GM12878 (cell line): ENCODE measurements around the gene MYO1C. TPM values are rescaled to one million over a fixed set of nuclear protein-coding genes. Genes with fewer than 3 reads are reported as not detected.
A peak's percentile ranks its signal among the peaks of the same experiment; 100 is the strongest.

Experiments
- ATAC-seq: fragments of 200-7000 bp; cut with Tn5 transposase; 3 replicates; pipeline ENCODE4 v1.9.1; 2020; ENCODE audit warnings: mild to moderate bottlenecking, moderate library complexity
- BruUV-seq: library from RNA; stranded (reverse); fragments of 400-500 nt; replicated peaks from 2 replicates; lab custom pipeline; 2021; lab: Mats Ljungman, UMichigan
- CTCF ChIA-PET: fragments of 300-600 bp; sonication (Branson Sonifier 250); formaldehyde crosslinking; extraction: SDS; loops from one replicate; lab custom pipeline; 2021; ENCODE audit warnings: inconsistent platforms; lab: Yijun Ruan, JAX
- POLR2A ChIA-PET: fragments of 350-600 bp; formaldehyde crosslinking; extraction: SDS; loops from one replicate; lab custom pipeline; 2021; ENCODE audit warnings: inconsistent platforms; lab: Charles Lee
- RAD21 ChIA-PET: fragments of 300-600 bp; sonication (Branson Sonifier 250); formaldehyde crosslinking; loops from one replicate; lab custom pipeline; 2023; ENCODE audit warnings: antibody characterized with exemption; ENCODE audit not compliant: unreplicated experiment; lab: Charles Lee
- SMC1A ChIA-PET: fragments of 300-600 bp; sonication (Branson Sonifier 250); formaldehyde crosslinking; loops from one replicate; lab custom pipeline; 2023; ENCODE audit not compliant: unreplicated experiment, uncharacterized antibody; lab: Charles Lee
- DNase-seq: peaks from one replicate; pipeline ENCODE4 v3.0.0-alpha.2; 2011; ENCODE audit warnings: low read depth, low spot score
- FAIRE-seq: peaks from 3 replicates; lab custom pipeline; 2011; peaks lifted over from hg19 to GRCh38; lab: Jason Lieb, UNC
- H2AFZ ChIP-seq: 2 replicates; pipeline ENCODE4 v1.6.0; 2011; ENCODE audit warnings: low read depth, low read length, control low read depth; ENCODE audit not compliant: control insufficient read depth
- H3K27ac ChIP-seq: 2 replicates; pipeline ENCODE4 v1.5.1; 2011; ENCODE audit warnings: control low read depth; ENCODE audit not compliant: control insufficient read depth, insufficient read depth
- H3K27me3 ChIP-seq, 2 experiments: replicated peaks in 1 of 2; 2 replicates each; pipeline versions ENCODE4 v1.6.0 to v1.6.1; 2011; ENCODE audit warnings: low read length in 1 of 2; ENCODE audit not compliant: control insufficient read depth in 2 of 2, insufficient read depth in 2 of 2
- H3K36me3 ChIP-seq, 2 experiments: 2 replicates each; pipeline ENCODE4 v1.5.1; 2011; ENCODE audit warnings: low read length in 1 of 2; ENCODE audit not compliant: control insufficient read depth in 2 of 2, insufficient read depth in 2 of 2
- H3K4me1 ChIP-seq: 2 replicates; pipeline ENCODE4 v1.6.1; 2011; ENCODE audit warnings: mild to moderate bottlenecking, low read length, moderate library complexity, mixed read lengths; ENCODE audit not compliant: control insufficient read depth, insufficient read depth
- H3K4me2 ChIP-seq: 2 replicates; pipeline ENCODE4 v1.6.0; 2011; ENCODE audit warnings: control low read depth; ENCODE audit not compliant: control insufficient read depth, insufficient read depth
- H3K4me3 ChIP-seq: fragments of 200-600 bp; sonication (generic); 2 replicates; pipeline ENCODE4 v1.5.1; 2016
- H3K79me2 ChIP-seq: 2 replicates; pipeline ENCODE4 v1.6.0; 2011; ENCODE audit warnings: low read length; ENCODE audit not compliant: control insufficient read depth, insufficient read depth
- H3K9ac ChIP-seq: 2 replicates; pipeline ENCODE4 v1.8.0; 2011; ENCODE audit warnings: low read length, control low read depth, mixed read lengths; ENCODE audit not compliant: control insufficient read depth, insufficient read depth
- H3K9me3 ChIP-seq: replicated peaks from 3 replicates; pipeline ENCODE4 v1.5.1; 2011; ENCODE audit warnings: mild to moderate bottlenecking, low read length; ENCODE audit not compliant: control insufficient read depth, insufficient read depth
- H4K20me1 ChIP-seq: 2 replicates; pipeline ENCODE4 v1.6.0; 2011; ENCODE audit not compliant: control insufficient read depth, insufficient read depth
- CEBPZ ChIP-seq: fragments of 150-350 bp; IDR thresholded peaks from 2 replicates; pipeline ENCODE4 v1.6.1; 2016; ENCODE audit warnings: low read depth, low read length
- CTCF ChIP-seq, 3 experiments: IDR thresholded peaks in 2 of 3; conservative IDR thresholded peaks in 1 of 3; 2 replicates each; pipeline ENCODE4 v1.5.1; 2011; ENCODE audit warnings: low read depth in 3 of 3, low read length in 3 of 3, mild to moderate bottlenecking in 3 of 3, control low read depth in 2 of 3, moderate library complexity in 2 of 3, inconsistent platforms in 1 of 3, mixed read lengths in 1 of 3; ENCODE audit not compliant: control insufficient read depth in 2 of 3, insufficient read depth in 1 of 3; ENCODE audit errors: extremely low read depth in 1 of 3
- FOS ChIP-seq: IDR thresholded peaks from 3 replicates; pipeline ENCODE4 v1.6.1; 2011; ENCODE audit warnings: borderline replicate concordance; ENCODE audit not compliant: insufficient read length; ENCODE audit errors: extremely low read depth
- KLF5 ChIP-seq: fragments of 450-650 bp; IDR thresholded peaks from 2 replicates; pipeline ENCODE4 v1.6.1; 2014; ENCODE audit warnings: mild to moderate bottlenecking; ENCODE audit not compliant: partially characterized antibody
- NR2C2 ChIP-seq: IDR thresholded peaks from 2 replicates; pipeline ENCODE4 v1.6.1; 2011; ENCODE audit warnings: borderline replicate concordance, low read depth; ENCODE audit not compliant: control insufficient read depth, insufficient read length
- RFX5 ChIP-seq: IDR thresholded peaks from 2 replicates; pipeline ENCODE4 v1.6.1; 2011; ENCODE audit warnings: low read depth, low read length, improper control_type of control experiment
- SKIL ChIP-seq: fragments of 450-650 bp; IDR thresholded peaks from 2 replicates; pipeline ENCODE4 v1.6.1; 2017; ENCODE audit warnings: mild to moderate bottlenecking, low read depth, inconsistent platforms; ENCODE audit not compliant: poor library complexity, severe bottlenecking
- USF1 ChIP-seq: IDR thresholded peaks from 2 replicates; pipeline ENCODE4 v1.6.1; 2011; ENCODE audit warnings: borderline replicate concordance, low read depth, mild to moderate bottlenecking, moderate library complexity, mixed read lengths, low read length; ENCODE audit not compliant: insufficient read depth; ENCODE audit errors: extremely low read length
- WGBS: methylation state at CpG from one replicate; pipeline ENCODE4 v1.1.6; 2016; ENCODE audit warnings: low lambda C conversion rate; ENCODE audit not compliant: insufficient replicate concordance, insufficient coverage; ENCODE audit errors: missing lambda C conversion rate; 5-methylcytosine and 5-hydroxymethylcytosine counted together
- in situ Hi-C: fragments of 300-500 bp; cut with MboI; formaldehyde crosslinking; loops from 9 replicates; pipeline ENCODE4 v1.14.3; 2018; ENCODE audit warnings: mixed read lengths
- intact Hi-C: fragments of 100-400 bp; cut with micrococcal nuclease; formaldehyde crosslinking; loops from one replicate; pipeline ENCODE4 v1.14.2; 2022; ENCODE audit not compliant: unreplicated experiment
- polyA plus RNA-seq, 11 experiments: library from polyadenylated mRNA; depleted of rRNA in 4 of 11; unstranded in 6 of 11; stranded (reverse) in 5 of 11; fragments of >200 nt; fragmentation: Nextera tagmentation in 4 of 11; fragmentation: Illumina TruSeq in 1 of 11; extraction: Ambion mirVana in 4 of 11; extraction: Trizol in 1 of 11; gene quantifications; 1 replicate in 1 of 11; 2 replicates in 10 of 11; pipeline versions ENCODE4 v1.2.1 to v1.2.3, GENCODE V29; 2011 to 2016; ENCODE audit warnings: inconsistent platforms in 2 of 11, missing spikeins in 2 of 11, low read depth in 1 of 11
- total RNA-seq, 4 experiments: library from RNA; depleted of rRNA in 3 of 4; stranded (reverse); fragments of >200 nt in 3 of 4; fragmentation: Illumina TruSeq in 1 of 4; extraction: Trizol in 1 of 4; gene quantifications; 2 replicates each; pipeline versions ENCODE4 v1.2.1 to v1.2.3, GENCODE V29; 2013 to 2021
- TF ChIP-seq, protein P1 (sequence below): fragments of 450-650 bp; IDR thresholded peaks from 2 replicates; pipeline ENCODE4 v1.6.1; 2014; ENCODE audit warnings: mild to moderate bottlenecking
- TF ChIP-seq, protein P2 (sequence below): IDR thresholded peaks from 2 replicates; pipeline ENCODE4 v1.6.1; 2011; ENCODE audit warnings: borderline replicate concordance, low read depth, mild to moderate bottlenecking, moderate library complexity, low read length; ENCODE audit not compliant: insufficient read depth, poor library complexity, severe bottlenecking

Gene MYO1C
- total and polyA plus RNA-seq, 10 of the 15 experiments (the other 5 are each of a cell fraction or from before 2014, with no cell fraction given), result 1.2 to 92.0 (median 36.6) TPM

DNA sequence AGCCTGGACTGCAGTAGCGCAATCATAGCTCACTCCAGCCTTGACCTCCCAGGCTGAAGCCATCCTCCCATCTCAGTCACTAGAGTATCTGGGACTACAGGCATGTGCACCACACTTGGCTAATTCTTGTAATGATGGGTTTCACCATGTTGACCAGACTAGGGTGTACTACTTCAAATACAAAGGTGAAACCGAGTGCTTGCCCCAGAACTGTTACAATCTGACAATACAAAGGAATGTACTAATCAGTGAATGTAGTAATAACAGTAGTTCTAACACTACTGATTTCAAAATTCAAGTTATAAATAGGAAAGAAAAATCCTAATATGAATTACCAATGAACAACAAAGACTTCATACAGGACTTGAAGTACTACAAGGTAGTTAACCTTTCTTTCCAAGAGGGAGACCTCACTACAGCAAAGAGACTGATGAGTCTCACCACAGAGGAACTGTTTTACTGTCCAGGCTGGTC is 60.8 kb downstream of the MYO1C start:
- peak overlapping the region; percentile 56 for H3K27ac ChIP-seq
- 29% methylated on average over 2 of the region's 2 CpGs for WGBS
- H2AFZ ChIP-seq, result no peak overlapping the region
- H3K27me3 ChIP-seq, result no peaks in the 10 kb centered on the region
- RAD21 ChIA-PET, result no interaction called here
- SMC1A ChIA-PET, result interaction anchor here (0.6 kb wide), 1 partner anchor 43 kb away, joined by 3 read pairs; no protein-coding TSS in a partner anchor
- H3K4me1 ChIP-seq, result peaks cover 9% of the 10 kb centered on the region
- no peak overlapping the region for H3K9ac ChIP-seq
- no peaks in the 10 kb centered on the region for H3K9me3 ChIP-seq
- DNase-seq (peak; percentile 44), FAIRE-seq (peak; percentile 41), ATAC-seq (peak; percentile 94)
- CTCF ChIA-PET, result interaction anchor here (0.7 kb wide), 1 partner anchor 66 kb away, joined by 3 read pairs; no protein-coding TSS in a partner anchor
- POLR2A ChIA-PET, result no interaction called here
- no peaks in the 10 kb centered on the region; the same call in 1 of the 2 replicates for H4K20me1 ChIP-seq
- H3K36me3 ChIP-seq, result peaks cover 8 to 18% of the 10 kb centered on the region in 2 experiments
- BruUV-seq, result no TSS peak
- in situ Hi-C loops (no loop called here), intact Hi-C loops (no loop called here)
- H3K4me2 ChIP-seq, result peak overlapping the region; percentile 28; the same call in 1 of the 2 replicates
- H3K4me3 ChIP-seq, result no peak overlapping the region; the same call in 1 of the 2 replicates
- H3K79me2 ChIP-seq, result peaks cover 35% of the 10 kb centered on the region
- TF ChIP-seq USF1 (no peak), FOS (no peak), NR2C2 (no peak), KLF5 (no peak), CTCF (IDR thresholded peaks at IDR 0.05 in 2 of 3, conservative IDR thresholded peaks at IDR 0.05 in 1 of 3; ENCODE audit: control insufficient read depth in 2 of 3, extremely low read depth in 1 of 3, insufficient read depth in 1 of 3, low read depth in 3 of 3, low read length in 3 of 3) (no peak), CEBPZ (no peak), SKIL (peak; percentile 82), RFX5 (no peak)
- TF ChIP-seq, protein P1, sequence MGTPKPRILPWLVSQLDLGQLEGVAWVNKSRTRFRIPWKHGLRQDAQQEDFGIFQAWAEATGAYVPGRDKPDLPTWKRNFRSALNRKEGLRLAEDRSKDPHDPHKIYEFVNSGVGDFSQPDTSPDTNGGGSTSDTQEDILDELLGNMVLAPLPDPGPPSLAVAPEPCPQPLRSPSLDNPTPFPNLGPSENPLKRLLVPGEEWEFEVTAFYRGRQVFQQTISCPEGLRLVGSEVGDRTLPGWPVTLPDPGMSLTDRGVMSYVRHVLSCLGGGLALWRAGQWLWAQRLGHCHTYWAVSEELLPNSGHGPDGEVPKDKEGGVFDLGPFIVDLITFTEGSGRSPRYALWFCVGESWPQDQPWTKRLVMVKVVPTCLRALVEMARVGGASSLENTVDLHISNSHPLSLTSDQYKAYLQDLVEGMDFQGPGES, result no peak
- TF ChIP-seq, protein P2, sequence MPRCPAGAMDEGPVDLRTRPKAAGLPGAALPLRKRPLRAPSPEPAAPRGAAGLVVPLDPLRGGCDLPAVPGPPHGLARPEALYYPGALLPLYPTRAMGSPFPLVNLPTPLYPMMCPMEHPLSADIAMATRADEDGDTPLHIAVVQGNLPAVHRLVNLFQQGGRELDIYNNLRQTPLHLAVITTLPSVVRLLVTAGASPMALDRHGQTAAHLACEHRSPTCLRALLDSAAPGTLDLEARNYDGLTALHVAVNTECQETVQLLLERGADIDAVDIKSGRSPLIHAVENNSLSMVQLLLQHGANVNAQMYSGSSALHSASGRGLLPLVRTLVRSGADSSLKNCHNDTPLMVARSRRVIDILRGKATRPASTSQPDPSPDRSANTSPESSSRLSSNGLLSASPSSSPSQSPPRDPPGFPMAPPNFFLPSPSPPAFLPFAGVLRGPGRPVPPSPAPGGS, result no peak
